GM23338 (cell line): Measurements from ENCODE around the gene POLR2F. TPM values are rescaled to one million over a fixed set of nuclear protein-coding genes. Genes with fewer than 3 reads are reported as not detected.

Source experiments
- ATAC-seq: fragments of 200-7000 bp; cut with Tn5 transposase; 3 replicates; pipeline ENCODE4 v1.9.1; 2020
- DNase-seq: peaks from one replicate; pipeline ENCODE4 v3.0.0-alpha.2; 2015; ENCODE audit warnings: low spot score
- H2AFZ ChIP-seq: fragments of 200-600 bp; sonication (generic); 2 replicates; pipeline ENCODE4 v1.8.0; 2016; ENCODE audit warnings: antibody characterized with exemption, mild to moderate bottlenecking, moderate library complexity
- H3F3A ChIP-seq: fragments of 200-600 bp; sonication (generic); replicated peaks from 2 replicates; pipeline ENCODE4 v1.8.0; 2017; ENCODE audit warnings: antibody characterized with exemption, mixed run types, low read depth
- H3K27ac ChIP-seq: fragments of 200-600 bp; sonication (generic); 2 replicates; pipeline ENCODE4 v1.6.1; 2016; ENCODE audit warnings: low read depth
- H3K27me3 ChIP-seq: fragments of 200-600 bp; sonication (generic); 2 replicates; pipeline ENCODE4 v1.8.0; 2016; ENCODE audit warnings: mild to moderate bottlenecking, mixed run types, moderate library complexity; ENCODE audit not compliant: insufficient read depth
- H3K36me3 ChIP-seq: fragments of 200-600 bp; sonication (generic); 2 replicates; pipeline ENCODE4 v1.8.0; 2016; ENCODE audit warnings: mild to moderate bottlenecking; ENCODE audit not compliant: insufficient read depth
- H3K4me1 ChIP-seq: fragments of 200-600 bp; sonication (generic); 2 replicates; pipeline ENCODE4 v1.8.0; 2016; ENCODE audit warnings: mild to moderate bottlenecking, moderate library complexity; ENCODE audit not compliant: insufficient read depth
- H3K4me2 ChIP-seq: fragments of 200-600 bp; sonication (generic); 2 replicates; pipeline ENCODE4 v1.7.1; 2017; ENCODE audit warnings: mixed run types
- H3K4me3 ChIP-seq: fragments of 200-600 bp; sonication (generic); 2 replicates; pipeline ENCODE4 v1.6.1; 2016; ENCODE audit warnings: mixed run types
- H3K79me2 ChIP-seq: fragments of 200-600 bp; sonication (generic); replicated peaks from 2 replicates; pipeline ENCODE4 v1.8.0; 2017; ENCODE audit warnings: mild to moderate bottlenecking; ENCODE audit not compliant: insufficient read depth
- H3K9me2 ChIP-seq: fragments of 200-600 bp; sonication (generic); 2 replicates; pipeline ENCODE4 v1.8.0; 2017; ENCODE audit not compliant: insufficient read depth
- H4K20me1 ChIP-seq: fragments of 200-600 bp; sonication (generic); replicated peaks from 2 replicates; pipeline ENCODE4 v1.8.0; 2017; ENCODE audit warnings: mild to moderate bottlenecking; ENCODE audit not compliant: insufficient read depth
- H3K27ac Mint-ChIP-seq: 2 replicates; pipeline ENCODE4 v1.8.0; 2020; ENCODE audit warnings: inconsistent platforms, mild to moderate bottlenecking, moderate library complexity, mixed read lengths
- H3K27me3 Mint-ChIP-seq: 3 replicates; pipeline ENCODE4 v1.8.0; 2022; ENCODE audit warnings: low read depth, mild to moderate bottlenecking, moderate library complexity, mixed read lengths, inconsistent platforms; ENCODE audit not compliant: insufficient read depth, poor library complexity
- H3K36me3 Mint-ChIP-seq: 3 replicates; pipeline ENCODE4 v1.8.0; 2021; ENCODE audit warnings: low read depth, mild to moderate bottlenecking, inconsistent platforms, moderate library complexity, mixed read lengths
- H3K4me1 Mint-ChIP-seq: 3 replicates; pipeline ENCODE4 v1.8.0; 2020; ENCODE audit warnings: mild to moderate bottlenecking, inconsistent platforms, mixed read lengths
- H3K4me3 Mint-ChIP-seq: 3 replicates; pipeline ENCODE4 v1.8.0; 2021; ENCODE audit warnings: moderate library complexity, mild to moderate bottlenecking, inconsistent platforms, mixed read lengths
- H3K9me3 Mint-ChIP-seq: 3 replicates; pipeline ENCODE4 v1.8.0; 2020; ENCODE audit warnings: moderate library complexity, mild to moderate bottlenecking, inconsistent platforms, mixed read lengths
- EZH2phosphoT487 ChIP-seq: fragments of 200-600 bp; sonication (generic); IDR thresholded peaks from one replicate; pipeline ENCODE4 v1.8.1; 2018; ENCODE audit warnings: antibody characterized with exemption; ENCODE audit not compliant: unreplicated experiment
- JUNB ChIP-seq: IDR thresholded peaks from one replicate; pipeline ENCODE4 v1.6.1; 2016; ENCODE audit warnings: antibody characterized with exemption; ENCODE audit not compliant: unreplicated experiment
- NANOG ChIP-seq: IDR thresholded peaks from 2 replicates; pipeline ENCODE4 v1.6.1; 2016; ENCODE audit warnings: antibody characterized with exemption, borderline replicate concordance
- ZNF114 ChIP-seq: fragments of 250-450 bp; sonication (Bioruptor Pico); IDR thresholded peaks from 2 replicates; pipeline ENCODE4 v1.5.0; 2020; ENCODE audit warnings: mild to moderate bottlenecking, moderate library complexity
- ZNF331 ChIP-seq: fragments of 250-450 bp; sonication (Bioruptor Pico); IDR thresholded peaks from 2 replicates; pipeline ENCODE4 v1.5.0; 2020; ENCODE audit warnings: low read depth, mild to moderate bottlenecking, moderate library complexity
- polyA plus RNA-seq: library from polyadenylated mRNA; unstranded; fragments of >200 nt; fragmentation: Nextera tagmentation; extraction: Ambion mirVana; gene quantifications from 2 replicates; pipeline ENCODE4 v1.2.1, GENCODE V29; 2016
- total RNA-seq: library from RNA; depleted of rRNA; stranded (reverse); fragments of >200 nt; shearing (Covaris generic); gene quantifications from 2 replicates; pipeline ENCODE4 v1.2.3, GENCODE V29; 2014
- TF ChIP-seq, protein P1 (sequence below): fragments of 250-450 bp; sonication (Bioruptor Pico); IDR thresholded peaks from 2 replicates; pipeline ENCODE4 v1.5.0; 2020; ENCODE audit warnings: mild to moderate bottlenecking, moderate library complexity
- TF ChIP-seq, protein P2 (sequence below), 2 experiments: fragments of 200-600 bp in 1 of 2; sonication (generic) in 1 of 2; conservative IDR thresholded peaks; 2 replicates each; pipeline versions ENCODE4 v1.5.1 to v1.6.1; 2016 to 2017; ENCODE audit warnings: antibody characterized with exemption in 2 of 2, low read depth in 2 of 2, mild to moderate bottlenecking in 2 of 2, moderate library complexity in 1 of 2

POLR2F gene
- total and polyA plus RNA-seq, 2 experiments from 2014 or later, result 144 to 429 TPM

DNA sequence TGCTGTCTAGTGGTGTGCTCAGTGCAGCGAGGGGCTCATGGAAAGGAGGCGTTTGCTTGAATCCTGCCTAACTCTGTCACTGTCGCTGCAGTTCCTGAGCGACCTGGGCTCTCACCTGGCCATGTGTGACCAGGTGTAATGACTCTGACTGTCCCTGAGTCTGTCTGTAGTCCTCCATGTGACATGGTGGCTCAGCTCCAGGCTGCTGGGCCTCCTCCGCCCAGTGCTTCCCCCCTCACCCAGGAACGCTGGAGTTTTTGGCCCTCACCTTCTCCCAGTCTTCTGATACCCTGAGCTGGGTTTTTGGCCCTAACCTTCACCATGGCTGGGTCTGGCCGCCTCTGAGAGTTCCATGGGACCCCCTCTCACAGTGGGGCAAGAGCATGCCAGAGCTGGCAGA lies 27.1 kb upstream of the POLR2F start (continued):
- TF ChIP-seq, protein P1, sequence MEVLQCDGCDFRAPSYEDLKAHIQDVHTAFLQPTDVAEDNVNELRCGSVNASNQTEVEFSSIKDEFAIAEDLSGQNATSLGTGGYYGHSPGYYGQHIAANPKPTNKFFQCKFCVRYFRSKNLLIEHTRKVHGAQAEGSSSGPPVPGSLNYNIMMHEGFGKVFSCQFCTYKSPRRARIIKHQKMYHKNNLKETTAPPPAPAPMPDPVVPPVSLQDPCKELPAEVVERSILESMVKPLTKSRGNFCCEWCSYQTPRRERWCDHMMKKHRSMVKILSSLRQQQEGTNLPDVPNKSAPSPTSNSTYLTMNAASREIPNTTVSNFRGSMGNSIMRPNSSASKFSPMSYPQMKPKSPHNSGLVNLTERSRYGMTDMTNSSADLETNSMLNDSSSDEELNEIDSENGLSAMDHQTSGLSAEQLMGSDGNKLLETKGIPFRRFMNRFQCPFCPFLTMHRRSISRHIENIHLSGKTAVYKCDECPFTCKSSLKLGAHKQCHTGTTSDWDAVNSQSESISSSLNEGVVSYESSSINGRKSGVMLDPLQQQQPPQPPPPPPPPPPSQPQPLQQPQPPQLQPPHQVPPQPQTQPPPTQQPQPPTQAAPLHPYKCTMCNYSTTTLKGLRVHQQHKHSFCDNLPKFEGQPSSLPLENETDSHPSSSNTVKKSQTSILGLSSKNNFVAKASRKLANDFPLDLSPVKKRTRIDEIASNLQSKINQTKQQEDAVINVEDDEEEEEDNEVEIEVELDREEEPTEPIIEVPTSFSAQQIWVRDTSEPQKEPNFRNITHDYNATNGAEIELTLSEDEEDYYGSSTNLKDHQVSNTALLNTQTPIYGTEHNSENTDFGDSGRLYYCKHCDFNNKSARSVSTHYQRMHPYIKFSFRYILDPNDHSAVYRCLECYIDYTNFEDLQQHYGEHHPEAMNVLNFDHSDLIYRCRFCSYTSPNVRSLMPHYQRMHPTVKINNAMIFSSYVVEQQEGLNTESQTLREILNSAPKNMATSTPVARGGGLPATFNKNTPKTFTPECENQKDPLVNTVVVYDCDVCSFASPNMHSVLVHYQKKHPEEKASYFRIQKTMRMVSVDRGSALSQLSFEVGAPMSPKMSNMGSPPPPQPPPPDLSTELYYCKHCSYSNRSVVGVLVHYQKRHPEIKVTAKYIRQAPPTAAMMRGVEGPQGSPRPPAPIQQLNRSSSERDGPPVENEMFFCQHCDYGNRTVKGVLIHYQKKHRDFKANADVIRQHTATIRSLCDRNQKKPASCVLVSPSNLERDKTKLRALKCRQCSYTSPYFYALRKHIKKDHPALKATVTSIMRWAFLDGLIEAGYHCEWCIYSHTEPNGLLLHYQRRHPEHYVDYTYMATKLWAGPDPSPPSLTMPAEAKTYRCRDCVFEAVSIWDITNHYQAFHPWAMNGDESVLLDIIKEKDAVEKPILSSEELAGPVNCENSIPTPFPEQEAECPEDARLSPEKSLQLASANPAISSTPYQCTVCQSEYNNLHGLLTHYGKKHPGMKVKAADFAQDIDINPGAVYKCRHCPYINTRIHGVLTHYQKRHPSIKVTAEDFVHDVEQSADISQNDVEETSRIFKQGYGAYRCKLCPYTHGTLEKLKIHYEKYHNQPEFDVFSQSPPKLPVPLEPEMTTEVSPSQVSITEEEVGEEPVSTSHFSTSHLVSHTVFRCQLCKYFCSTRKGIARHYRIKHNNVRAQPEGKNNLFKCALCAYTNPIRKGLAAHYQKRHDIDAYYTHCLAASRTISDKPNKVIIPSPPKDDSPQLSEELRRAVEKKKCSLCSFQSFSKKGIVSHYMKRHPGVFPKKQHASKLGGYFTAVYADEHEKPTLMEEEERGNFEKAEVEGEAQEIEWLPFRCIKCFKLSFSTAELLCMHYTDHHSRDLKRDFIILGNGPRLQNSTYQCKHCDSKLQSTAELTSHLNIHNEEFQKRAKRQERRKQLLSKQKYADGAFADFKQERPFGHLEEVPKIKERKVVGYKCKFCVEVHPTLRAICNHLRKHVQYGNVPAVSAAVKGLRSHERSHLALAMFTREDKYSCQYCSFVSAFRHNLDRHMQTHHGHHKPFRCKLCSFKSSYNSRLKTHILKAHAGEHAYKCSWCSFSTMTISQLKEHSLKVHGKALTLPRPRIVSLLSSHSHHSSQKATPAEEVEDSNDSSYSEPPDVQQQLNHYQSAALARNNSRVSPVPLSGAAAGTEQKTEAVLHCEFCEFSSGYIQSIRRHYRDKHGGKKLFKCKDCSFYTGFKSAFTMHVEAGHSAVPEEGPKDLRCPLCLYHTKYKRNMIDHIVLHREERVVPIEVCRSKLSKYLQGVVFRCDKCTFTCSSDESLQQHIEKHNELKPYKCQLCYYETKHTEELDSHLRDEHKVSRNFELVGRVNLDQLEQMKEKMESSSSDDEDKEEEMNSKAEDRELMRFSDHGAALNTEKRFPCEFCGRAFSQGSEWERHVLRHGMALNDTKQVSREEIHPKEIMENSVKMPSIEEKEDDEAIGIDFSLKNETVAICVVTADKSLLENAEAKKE (CRISPR knock-in tag), result no peak
- TF ChIP-seq JUNB, result no peak
- no peak for TF ChIP-seq ZNF114

DNA sequence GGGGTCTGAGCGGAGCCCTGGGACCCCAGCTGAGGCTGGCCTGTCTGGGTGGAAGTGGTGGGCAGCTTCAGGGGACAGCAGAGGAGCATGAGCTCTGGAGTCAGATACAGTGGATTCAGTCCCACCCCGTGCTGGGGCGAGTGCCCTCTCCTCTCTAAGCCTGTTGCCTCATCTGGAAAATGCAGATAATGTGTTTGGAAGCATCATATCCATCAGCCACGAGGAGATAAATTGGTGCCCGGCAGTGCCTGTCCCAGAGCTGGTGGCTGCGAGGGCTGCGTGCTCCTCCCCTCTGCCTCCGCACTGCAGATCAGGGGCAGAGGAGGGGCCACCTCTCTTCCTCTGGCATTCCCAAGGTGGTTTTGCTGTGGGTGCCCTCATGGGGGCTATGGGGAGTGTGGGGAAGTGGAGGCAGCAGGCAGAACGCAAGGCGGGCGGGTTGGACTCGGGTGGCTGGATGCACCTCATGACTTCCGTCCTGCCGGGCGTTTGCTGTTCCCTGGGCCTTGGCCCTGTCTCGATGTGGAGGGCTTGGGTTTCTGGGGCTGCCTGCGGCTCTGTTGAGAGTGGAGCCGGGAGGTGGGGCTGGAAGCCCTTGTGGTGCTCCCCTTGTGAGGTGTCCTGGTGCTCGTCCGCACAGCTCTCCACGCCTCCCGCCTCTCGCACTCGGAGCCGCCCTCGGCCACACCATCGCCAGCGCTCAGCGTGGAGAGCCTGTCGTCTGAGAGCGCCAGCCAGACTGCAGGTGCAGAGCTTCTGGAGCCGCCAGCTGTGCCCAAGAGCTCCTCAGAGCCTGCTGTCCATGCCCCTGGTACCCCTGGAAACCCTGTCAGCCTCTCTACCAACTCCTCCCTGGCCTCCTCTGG lies 26.5 kb upstream of the POLR2F start:
- TF ChIP-seq ZNF331 (no peak), EZH2phosphoT487 (no peak), NANOG (no peak)
- TF ChIP-seq, protein P2, sequence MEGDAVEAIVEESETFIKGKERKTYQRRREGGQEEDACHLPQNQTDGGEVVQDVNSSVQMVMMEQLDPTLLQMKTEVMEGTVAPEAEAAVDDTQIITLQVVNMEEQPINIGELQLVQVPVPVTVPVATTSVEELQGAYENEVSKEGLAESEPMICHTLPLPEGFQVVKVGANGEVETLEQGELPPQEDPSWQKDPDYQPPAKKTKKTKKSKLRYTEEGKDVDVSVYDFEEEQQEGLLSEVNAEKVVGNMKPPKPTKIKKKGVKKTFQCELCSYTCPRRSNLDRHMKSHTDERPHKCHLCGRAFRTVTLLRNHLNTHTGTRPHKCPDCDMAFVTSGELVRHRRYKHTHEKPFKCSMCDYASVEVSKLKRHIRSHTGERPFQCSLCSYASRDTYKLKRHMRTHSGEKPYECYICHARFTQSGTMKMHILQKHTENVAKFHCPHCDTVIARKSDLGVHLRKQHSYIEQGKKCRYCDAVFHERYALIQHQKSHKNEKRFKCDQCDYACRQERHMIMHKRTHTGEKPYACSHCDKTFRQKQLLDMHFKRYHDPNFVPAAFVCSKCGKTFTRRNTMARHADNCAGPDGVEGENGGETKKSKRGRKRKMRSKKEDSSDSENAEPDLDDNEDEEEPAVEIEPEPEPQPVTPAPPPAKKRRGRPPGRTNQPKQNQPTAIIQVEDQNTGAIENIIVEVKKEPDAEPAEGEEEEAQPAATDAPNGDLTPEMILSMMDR (conservative IDR thresholded peaks at IDR 0.05; ENCODE audit: low read depth in 2 of 2), result no peak
- H3K4me2 ChIP-seq, result no peak overlapping the region
- H4K20me1 ChIP-seq, result no peaks in the 10 kb centered on the region; the same call in 1 of the 2 replicates
- Mint-ChIP-seq H3K27me3 (peaks cover 6% of the 10 kb centered on the region), H3K4me3 (no peak overlapping the region), H3K4me1 (no peaks in the 10 kb centered on the region), H3K27ac (no peak overlapping the region), H3K9me3 (no peaks in the 10 kb centered on the region), H3K36me3 (peaks cover 9% of the 10 kb centered on the region; the same call in 2 of the 3 replicates)
- no peak overlapping the region for H3K4me3 ChIP-seq
- no peaks in the 10 kb centered on the region for H3K4me1 ChIP-seq
- no peaks in the 10 kb centered on the region for H3F3A ChIP-seq
- no peak for ATAC-seq
- DNase-seq, result no peak
- no peaks in the 10 kb centered on the region for H3K9me2 ChIP-seq
- H3K79me2 ChIP-seq, result no peaks in the 10 kb centered on the region
- no peaks in the 10 kb centered on the region for H3K27me3 ChIP-seq
- H3K36me3 ChIP-seq, result no peaks in the 10 kb centered on the region
- no peak overlapping the region for H3K27ac ChIP-seq
- no peak overlapping the region for H2AFZ ChIP-seq
